HG02981 (cell line): ENCODE results near the gene WFIKKN2.

Experiments used
- ATAC-seq: cut with Tn5 transposase; IDR thresholded peaks from one replicate; pipeline ENCODE4 v1.9.1; 2021; ENCODE audit warnings: mild to moderate bottlenecking, moderate library complexity; ENCODE audit not compliant: unreplicated experiment

WFIKKN2 gene

DNA sequence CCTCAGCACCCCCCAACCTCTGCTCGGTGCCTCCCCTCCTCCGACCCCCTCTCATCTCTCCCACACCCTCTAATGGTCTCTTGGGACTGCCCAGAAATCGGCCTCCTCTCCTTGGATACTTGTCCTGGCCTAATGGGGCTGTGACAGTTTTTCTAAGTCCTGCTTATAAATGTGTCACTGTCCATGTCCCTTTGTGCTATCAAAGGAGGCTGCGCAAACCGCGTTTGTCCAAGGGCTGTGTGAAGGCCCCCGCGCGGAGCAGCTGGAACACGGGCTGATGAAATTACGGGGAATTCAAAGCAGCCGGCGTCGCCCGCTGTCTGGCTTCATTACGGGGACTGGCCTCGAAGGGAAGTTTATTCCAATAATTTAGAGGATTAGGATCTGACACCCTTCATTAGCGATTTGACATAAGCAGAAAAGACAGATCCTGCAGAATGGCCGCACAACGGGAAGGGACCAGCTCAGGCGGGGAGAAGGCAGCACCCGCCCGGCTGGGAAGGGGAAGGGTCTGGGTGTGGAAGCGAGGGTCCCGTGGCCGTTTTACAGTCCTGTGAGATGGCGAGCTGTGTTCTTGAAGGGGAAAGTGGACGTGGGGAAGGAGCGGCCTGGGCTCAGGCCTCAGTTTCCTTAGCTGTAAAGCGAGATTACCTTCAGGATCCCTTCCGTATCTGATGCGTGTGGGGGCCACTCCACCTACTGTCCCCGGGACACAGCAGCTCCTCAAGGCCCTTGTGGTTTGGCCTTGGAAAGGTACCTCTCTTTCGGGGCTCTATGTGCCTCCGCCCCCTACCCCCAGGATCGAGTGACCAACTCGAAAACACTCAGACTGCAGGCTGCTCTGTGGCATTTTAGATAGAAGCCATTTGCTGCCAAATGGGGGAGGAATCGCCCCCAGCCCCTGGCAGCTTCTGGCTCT lies 1.6 kb upstream of the WFIKKN2 start:
- ATAC-seq: no peak

DNA sequence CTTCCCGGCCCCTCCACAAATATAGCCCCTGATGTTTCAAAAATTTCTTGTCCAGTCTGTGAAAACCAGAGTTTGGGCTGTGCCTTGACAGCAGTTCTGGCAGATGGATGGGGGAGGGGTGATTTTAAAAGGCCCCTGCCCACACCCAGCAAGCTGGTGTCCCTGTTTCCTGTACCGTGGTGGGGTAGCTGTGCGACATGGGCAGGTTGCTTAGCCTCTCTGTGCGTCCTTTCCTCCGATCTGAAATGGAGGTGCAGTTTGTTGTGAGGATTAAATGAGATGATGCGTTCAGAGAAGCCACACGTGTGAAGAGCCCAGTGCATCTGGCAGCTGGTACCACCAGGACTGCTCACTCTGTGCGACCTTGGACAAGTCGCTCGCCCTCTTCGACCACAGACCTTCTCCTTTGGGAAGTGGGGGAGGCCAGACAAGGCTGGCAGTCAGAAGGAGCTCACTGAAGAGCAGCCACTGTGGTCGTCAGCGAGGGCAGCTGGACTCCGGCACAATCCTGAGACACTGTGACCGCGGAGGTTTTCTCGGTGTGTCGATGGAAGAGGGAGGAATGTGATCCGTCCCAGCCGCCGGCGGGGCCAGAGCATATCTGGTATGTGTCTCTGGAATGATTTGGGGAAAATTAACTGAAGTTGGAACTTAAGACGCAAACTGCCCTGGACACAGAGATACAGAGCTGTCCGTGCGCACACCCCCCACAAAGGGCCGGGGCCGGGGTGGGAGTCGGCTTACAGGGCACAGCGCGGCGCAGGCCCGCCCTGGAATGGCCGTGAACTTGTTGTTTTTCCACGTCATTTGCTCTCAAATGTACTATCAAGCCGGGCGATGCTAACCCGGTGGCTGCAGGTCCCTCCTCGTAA lies 721 bp upstream of the WFIKKN2 start:
- no peak for ATAC-seq

DNA sequence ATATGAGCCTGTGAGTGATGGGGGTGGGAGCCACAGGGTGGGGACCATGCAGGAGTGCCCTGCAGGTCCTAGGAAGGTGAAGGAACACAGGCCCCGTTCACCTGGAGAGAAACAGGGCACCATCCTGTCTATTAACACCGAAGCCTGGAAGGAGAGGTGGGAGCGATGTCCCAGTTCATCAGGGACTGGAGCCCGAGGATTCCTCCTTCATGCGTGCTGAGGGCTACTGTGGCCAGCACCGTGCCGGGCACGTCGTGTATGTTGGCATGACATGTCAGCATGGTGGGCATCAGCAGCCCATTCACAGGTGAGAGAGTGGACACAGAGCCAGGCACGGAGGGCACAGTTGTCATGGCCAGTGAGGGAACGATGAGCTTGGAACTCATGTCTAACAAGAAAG lies 1.4 kb downstream of the WFIKKN2 start:
- ATAC-seq: no peak

DNA sequence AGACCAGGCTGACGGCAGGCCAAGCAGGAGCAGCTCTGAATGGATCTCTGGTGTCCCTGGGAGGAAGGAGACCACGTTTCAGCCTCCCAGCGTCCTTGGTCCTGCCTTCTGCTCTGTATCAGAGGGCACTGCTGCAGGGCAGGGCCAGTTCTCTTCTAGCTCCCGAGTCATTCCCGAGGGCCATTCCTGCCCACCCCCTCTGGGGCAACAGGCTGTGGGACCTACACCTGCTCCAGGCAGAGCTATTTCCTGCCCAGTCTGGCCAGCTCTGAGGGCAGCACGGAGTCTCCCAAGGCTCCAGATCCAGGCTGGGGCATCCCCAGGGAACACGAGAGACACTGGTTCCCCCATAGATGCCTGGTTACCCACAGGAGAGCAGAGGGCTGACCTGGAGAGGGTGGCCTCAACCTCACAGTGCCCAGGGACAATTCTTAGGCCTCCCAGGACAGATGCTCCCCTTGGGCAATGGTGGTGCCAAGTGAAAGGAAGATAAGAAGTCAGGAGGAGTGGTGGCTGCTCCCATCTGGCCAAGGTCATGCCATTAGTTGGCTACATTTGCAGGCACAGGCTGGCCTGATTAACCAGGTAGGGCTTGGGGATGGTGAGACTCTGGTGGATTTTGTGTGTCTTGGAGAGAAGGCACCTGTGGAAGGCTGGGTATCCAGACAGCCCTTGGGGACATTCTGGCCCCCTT lies 2.0 kb downstream of the WFIKKN2 start:
- ATAC-seq: no peak

DNA sequence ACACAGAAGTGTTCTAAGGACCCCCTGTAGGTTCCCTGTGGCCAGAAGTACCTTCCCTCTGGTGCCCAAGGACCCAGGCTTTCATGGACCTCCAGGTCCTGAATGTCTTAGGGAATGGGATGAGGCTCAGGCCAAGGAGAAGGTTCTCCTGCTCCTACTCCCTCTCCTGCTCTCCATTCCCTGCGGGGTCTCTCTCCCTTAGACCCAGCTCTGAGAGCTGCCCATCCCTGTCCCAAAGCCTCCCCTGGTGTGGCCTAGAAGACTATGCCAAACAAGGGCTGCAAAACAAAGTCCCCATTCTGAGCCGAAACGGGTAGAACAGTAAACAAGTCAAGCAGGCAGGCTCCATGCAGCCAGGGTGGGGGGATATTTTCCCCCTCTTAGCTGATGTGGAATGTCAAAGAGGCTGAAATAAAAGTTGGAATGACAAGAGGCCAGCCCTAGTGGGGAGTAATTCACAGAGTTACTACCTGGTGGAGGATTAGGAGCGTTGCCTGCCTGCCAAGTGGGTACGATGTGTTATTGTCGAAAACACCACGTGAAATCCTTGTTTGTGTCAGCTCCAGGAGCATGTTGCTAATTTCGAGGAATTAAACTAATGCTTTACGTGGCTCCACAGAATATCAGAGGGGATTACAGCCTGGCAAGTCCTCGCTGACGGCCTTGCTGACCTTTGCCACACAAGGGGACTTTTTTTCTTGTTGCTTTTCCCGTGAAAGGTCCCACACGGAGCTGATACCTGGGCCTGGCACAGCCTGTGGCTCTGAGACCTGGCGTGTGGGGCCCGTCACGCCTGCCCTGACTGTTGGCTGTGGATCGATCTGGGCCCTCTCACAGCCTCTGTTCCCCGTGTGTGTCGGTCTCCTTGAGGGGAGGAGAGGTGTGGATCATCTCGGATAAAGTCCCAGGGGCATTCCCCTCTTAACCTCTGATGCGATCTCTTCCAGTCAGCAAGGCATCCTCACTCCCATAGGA lies 2.9 kb downstream of the WFIKKN2 start:
- ATAC-seq: no peak

DNA sequence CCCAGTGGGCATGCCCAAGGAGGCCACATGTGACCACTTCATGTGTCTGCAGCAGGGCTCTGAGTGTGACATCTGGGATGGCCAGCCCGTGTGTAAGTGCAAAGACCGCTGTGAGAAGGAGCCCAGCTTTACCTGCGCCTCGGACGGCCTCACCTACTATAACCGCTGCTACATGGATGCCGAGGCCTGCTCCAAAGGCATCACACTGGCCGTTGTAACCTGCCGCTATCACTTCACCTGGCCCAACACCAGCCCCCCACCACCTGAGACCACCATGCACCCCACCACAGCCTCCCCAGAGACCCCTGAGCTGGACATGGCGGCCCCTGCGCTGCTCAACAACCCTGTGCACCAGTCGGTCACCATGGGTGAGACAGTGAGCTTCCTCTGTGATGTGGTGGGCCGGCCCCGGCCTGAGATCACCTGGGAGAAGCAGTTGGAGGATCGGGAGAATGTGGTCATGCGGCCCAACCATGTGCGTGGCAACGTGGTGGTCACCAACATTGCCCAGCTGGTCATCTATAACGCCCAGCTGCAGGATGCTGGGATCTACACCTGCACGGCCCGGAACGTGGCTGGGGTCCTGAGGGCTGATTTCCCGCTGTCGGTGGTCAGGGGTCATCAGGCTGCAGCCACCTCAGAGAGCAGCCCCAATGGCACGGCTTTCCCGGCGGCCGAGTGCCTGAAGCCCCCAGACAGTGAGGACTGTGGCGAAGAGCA lies 4.4 kb downstream of the WFIKKN2 start:
- no peak for ATAC-seq

DNA sequence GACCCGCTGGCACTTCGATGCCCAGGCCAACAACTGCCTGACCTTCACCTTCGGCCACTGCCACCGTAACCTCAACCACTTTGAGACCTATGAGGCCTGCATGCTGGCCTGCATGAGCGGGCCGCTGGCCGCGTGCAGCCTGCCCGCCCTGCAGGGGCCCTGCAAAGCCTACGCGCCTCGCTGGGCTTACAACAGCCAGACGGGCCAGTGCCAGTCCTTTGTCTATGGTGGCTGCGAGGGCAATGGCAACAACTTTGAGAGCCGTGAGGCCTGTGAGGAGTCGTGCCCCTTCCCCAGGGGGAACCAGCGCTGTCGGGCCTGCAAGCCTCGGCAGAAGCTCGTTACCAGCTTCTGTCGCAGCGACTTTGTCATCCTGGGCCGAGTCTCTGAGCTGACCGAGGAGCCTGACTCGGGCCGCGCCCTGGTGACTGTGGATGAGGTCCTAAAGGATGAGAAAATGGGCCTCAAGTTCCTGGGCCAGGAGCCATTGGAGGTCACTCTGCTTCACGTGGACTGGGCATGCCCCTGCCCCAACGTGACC lies 5.0 kb downstream of the WFIKKN2 start:
- no peak for ATAC-seq

DNA sequence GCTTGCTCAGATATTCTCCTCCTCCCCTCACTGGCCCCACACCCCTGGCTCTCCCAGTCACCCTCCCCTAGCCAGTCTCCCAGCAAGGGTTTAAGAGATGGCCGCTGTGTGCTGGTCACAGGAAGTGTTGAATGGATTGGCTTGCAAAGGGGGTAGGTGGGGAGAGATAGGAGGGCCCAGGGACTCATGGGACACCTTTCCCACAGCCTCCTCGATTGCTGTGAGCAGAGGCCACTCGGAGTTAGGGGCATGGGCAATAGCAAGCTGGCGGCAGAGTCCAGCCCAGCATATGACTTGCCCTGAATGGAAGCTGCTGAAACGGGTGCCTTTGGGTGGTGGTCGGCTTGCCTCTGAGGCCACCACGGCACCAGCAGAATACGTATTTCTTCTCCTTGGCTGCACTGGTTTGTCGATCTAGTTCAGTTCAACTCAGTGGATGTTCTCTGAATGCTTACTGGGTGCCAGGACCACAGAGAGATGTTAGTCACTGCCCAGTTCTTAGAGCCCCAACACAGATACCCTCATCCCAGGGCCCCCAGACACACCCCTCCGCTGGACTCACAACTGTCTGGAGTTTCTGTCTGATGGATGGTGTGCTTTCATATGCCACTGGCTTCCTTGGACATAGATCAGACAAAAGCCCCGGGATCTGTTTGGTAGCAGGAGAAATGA lies 6.0 kb downstream of the WFIKKN2 start:
- ATAC-seq: no peak

DNA sequence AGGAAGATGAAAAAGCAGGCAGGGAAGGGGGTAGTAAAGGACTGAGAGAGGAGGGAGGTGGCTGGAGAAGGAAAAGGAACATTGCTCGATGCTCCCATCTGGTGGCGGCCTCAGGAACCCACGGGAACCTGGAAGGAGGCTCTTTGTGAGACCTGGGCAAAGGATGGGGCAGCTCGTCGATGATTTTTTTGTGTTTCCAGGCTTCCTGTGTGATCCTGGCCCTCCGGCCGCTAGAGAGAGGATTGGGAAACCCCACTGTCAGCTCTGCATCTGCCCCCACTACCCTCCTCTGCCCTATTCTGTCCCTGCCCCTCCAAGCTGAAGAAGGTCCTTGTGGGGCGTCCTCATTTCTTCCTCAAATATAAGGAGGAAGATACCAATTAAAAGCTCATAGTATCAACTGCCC lies 6.6 kb downstream of the WFIKKN2 start:
- ATAC-seq: no peak

DNA sequence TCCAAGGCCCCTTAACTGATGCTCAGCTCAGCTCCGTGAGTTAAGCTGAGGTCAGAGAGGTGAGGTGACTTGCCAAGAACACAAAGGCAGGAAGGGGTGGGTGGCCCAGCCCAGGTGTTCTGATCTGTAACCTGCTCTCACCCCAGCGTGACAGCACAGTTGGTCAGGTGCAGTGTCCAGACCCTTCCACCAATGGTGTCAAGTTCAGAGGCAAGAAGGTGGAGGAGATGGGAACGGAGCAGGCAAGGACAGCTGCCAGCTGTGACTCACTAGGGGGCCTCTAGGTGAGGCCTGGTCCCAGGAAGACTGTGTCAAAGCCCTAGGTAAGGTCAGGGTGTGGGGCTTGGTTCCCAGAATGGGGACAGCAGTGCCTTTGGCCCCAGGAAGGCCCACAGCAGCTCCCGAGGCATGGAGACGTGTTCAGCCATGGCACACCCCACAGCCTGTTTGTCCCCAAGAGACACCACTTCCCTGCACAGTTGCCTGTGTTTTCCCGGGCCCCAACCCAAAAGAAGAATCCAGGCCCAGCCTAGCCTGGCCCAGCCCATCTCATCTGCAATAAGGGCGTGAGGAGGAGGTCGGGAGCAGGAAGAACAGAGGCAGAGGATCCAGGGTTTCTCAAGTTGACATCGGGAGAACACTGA lies 7.2 kb downstream of the WFIKKN2 start:
- ATAC-seq: no peak

DNA sequence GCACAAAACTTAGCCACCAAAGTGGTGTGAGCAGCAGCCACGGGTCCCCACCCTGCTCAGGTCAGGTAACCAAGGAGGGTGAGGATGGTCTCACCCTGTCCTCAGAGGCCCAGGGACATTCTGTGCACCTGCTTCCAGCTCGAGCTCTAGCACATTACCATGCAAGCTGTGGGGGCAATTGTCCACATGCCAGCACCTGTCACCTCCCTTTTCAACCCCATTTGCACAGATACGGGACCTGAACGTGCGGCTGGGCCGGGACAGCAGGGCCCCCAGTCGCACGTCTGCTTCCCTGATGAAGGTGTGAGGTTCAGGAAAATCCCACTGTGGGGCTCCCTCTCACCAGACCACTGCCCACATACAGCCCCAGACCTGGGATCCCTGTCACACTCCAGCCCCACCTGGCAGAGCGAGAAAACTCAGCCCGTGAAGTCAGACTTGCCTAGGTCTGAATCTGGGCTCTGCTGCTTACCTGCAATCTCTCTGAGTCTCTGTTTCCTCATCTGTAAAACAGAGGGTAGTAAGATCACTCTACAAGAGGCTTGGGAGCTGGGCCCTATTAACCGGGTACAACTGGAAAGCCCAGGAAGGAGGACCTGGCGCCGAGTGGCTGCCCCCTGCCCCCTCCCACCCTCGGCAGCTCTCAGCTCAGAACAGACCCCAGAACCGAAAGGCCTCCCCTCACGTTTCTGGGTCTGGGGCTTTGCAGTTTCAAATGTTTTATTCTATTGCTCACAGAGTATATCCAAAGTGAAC lies 7.9 kb downstream of the WFIKKN2 start:
- ATAC-seq: no peak

DNA sequence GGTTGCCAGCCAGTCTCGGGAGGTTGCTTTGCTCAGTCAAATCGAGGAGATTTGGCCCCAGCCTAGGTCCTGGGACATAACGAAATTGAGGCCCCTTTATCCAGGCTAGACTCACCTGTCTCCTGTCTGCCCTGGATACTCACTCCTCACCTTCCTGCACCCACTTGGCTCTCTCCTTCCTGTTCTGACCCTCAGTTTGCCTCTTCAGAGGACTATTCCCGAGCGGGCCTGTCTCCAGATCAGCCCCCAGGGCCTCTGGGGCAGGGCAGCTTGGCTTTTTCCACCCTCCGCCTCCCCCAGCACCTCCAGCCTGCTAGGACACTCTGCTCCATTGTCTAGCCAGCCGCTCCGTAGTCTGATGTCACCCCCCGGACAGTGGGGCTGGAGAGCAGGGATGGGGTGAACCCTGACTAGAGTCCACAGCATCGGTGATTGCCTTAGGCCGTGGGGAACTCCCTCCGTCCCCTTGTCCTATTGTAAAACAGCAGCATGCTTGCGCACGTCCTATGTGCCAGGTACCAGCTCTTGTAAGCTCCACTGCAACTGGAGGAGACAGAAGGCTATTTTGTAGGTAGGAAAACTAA lies 8.8 kb downstream of the WFIKKN2 start:
- ATAC-seq: no peak

DNA sequence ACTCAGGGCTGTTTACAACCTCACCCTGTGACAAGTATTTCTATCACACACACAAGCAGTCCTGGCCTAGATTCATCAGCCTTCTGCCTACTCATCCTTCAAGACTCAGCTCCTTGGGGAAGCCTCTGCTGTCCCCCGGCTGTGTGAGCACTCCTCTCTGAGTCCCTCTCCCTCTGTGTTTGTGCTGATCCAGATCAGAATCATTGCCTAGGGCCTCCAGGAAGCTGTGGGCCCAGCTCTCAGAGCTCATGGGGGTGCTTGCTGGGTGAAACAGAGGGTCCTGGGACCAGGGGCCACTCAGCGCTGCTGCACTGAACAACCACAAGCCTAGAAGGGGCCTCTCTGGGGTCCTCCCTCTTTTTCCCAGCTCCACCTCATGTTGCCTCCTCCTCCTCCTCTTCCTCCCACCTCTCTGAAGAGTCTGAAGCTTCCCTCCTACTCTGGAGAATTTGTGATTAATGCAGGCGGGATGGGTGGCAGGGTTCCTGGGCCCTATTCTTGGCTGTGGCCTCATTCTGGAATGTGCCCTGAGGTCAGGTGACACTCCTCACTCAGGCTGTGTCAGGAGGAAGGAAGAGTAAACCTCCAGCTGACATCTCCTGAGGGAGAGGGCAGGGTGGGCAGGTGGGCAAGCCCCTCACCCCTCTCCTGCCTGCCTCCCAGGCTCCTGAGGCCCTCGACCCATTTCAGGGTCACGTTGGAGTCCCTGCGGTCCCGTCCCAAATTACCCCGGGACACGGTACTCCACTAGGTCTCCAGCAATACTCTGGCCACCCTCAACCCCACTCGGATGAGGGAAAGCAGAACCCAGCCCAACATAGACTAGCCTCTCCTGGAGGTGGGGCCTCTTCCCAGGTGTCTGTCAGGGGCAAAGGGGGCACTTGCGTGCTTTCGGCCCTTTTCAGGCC lies 10.1 kb downstream of the WFIKKN2 start:
- no peak for ATAC-seq

DNA sequence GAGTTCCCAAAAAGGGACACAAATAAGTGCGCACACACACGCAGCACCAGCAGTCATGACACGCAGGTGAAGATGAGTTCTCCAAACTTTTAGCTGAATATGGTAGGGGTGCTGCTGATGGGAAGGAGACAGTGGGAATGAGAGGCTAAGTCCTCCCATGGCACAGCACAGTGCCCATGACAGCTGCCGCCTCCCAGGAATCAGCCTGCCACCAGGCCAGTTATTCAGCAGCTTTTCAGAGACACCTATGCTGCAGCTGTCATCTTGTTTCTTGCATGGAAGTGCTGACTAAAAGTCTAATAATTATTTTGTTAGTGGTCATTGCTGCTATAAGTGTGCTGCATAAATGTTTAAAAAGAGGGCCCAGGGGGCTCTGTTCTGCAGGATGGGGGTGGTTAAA lies 12.2 kb downstream of the WFIKKN2 start:
- ATAC-seq: no peak

DNA sequence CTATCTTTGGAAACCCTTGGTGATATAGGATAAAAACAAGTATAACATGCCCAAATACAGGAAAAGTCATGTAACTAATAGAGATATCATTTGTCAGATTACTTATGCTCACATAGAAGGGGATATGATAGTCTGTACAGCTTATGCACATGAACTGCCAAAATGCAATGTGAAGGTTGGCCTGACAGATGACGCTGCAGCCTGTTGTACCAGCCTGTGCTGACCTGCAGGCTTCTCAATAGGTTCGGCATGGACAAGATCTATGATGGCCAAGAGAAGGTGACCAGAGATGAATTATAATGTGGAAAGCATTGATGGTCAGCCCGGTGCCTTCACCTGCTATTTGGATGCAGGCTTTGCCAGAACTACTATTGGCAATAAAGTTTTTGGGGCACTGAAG lies 12.7 kb downstream of the WFIKKN2 start:
- no peak for ATAC-seq

DNA sequence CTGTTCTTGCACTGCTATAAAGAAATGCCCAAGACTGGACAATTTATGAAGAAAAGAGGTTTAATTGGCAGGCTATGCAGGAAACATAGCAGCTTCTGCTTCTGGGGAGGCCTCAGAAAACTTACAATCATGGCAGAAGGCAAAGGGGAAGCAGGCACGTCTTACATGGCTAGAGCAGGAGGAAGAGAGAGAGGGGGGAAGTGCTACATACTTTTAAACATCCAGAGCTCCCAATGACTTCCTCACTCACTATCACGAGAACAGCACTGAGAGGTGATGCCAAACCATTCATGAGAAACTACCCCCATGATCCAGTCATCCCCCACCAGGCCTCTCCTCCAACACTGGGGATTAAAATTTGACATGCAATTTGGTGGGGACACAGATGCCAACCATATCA lies 13.3 kb downstream of the WFIKKN2 start:
- ATAC-seq: no peak
